DOHH2 (cell line): Measurements from ENCODE around the gene FOXP2.

Source experiments
- EZH2phosphoT487 ChIP-seq: fragments of 200-600 bp; sonication (generic); IDR thresholded peaks from 2 replicates; pipeline ENCODE4 v1.6.1; 2017; ENCODE audit warnings: borderline replicate concordance, mild to moderate bottlenecking, antibody characterized with exemption, low read length, moderate library complexity, mixed read lengths
- TF ChIP-seq, protein P1 (sequence below): fragments of 200-600 bp; sonication (generic); IDR thresholded peaks from one replicate; pipeline ENCODE4 v1.5.1; 2014; ENCODE audit warnings: antibody characterized with exemption, mild to moderate bottlenecking, low read depth, low read length; ENCODE audit not compliant: poor library complexity, severe bottlenecking

DNA sequence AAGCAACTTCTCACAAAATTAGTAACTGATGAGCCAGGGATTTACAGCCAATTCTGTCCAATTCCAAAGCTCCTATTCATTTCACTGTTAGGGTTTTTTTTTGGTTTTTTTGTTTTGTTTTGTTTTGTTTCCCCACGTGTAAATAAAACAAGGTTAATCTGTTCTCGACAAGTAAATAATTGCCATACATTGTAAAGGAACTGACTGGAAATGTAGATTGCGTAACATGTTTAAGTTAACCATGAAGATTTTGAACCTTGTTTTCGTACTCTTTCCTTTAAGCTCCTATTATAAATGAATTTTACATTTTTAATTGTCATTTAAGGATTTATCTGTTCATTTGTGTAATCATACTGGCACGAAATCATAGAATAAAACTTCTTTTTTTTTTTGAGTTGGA, 42.0 kb upstream of the FOXP2 start:
- no peak for TF ChIP-seq EZH2phosphoT487
- TF ChIP-seq, protein P1, sequence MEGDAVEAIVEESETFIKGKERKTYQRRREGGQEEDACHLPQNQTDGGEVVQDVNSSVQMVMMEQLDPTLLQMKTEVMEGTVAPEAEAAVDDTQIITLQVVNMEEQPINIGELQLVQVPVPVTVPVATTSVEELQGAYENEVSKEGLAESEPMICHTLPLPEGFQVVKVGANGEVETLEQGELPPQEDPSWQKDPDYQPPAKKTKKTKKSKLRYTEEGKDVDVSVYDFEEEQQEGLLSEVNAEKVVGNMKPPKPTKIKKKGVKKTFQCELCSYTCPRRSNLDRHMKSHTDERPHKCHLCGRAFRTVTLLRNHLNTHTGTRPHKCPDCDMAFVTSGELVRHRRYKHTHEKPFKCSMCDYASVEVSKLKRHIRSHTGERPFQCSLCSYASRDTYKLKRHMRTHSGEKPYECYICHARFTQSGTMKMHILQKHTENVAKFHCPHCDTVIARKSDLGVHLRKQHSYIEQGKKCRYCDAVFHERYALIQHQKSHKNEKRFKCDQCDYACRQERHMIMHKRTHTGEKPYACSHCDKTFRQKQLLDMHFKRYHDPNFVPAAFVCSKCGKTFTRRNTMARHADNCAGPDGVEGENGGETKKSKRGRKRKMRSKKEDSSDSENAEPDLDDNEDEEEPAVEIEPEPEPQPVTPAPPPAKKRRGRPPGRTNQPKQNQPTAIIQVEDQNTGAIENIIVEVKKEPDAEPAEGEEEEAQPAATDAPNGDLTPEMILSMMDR = no peak
